Measurements from ENCODE around the gene SPATA6L.
"Not testable (repeated sequence)": the region's sequence is repeated elsewhere in the genome, so short reads cannot be mapped to it uniquely, and the experiment has no call there.

The SPATA6L gene

GRCh38 chr9:4662989-4663792, 3.1 kb downstream of the SPATA6L start:
- Histone ChIP-seq H3K27me3 (ENCODE audit: control insufficient read depth, insufficient read depth, low read length, poor library complexity, severe bottlenecking) (peaks cover 25% of the 10 kb centered on the region), H3K4me1 (ENCODE audit: control insufficient read depth, insufficient read depth, low read length) (peaks cover 10% of the 10 kb centered on the region), H3K4me3 (ENCODE audit: insufficient read depth, low read depth, low read length) (peak overlapping the region; percentile 71), H3K27ac (ENCODE audit: insufficient read depth, low read depth, low read length, poor library complexity, severe bottlenecking) (no peak overlapping the region), H3K9me3 (ENCODE audit: control insufficient read depth, low read length) (no peaks in the 10 kb centered on the region), H3K36me3 (ENCODE audit: control insufficient read depth, insufficient read depth, low read length) (no peaks in the 10 kb centered on the region)
- WGBS, 2 experiments: 63 to 67% methylated on average over 13 of the region's 13 CpGs

GRCh38 chr9:4662108-4662988, 3.9 kb downstream of the SPATA6L start, which contains the start of gene PLPP6:
TSS of gene PLPP6 (plus strand) at chr9:4662294. CDS start at chr9:4662376, 82 bp downstream.
- Histone ChIP-seq H3K9me3 (ENCODE audit: control insufficient read depth, low read length) (no peaks in the 10 kb centered on the region), H3K27me3 (ENCODE audit: control insufficient read depth, insufficient read depth, low read length, poor library complexity, severe bottlenecking) (peaks cover 19% of the 10 kb centered on the region), H3K36me3 (ENCODE audit: control insufficient read depth, insufficient read depth, low read length) (no peaks in the 10 kb centered on the region), H3K27ac (ENCODE audit: insufficient read depth, low read depth, low read length, poor library complexity, severe bottlenecking) (no peak within 1 kb of the TSS), H3K4me3 (ENCODE audit: insufficient read depth, low read depth, low read length) (peak within 1 kb of the TSS; percentile 71), H3K4me1 (ENCODE audit: control insufficient read depth, insufficient read depth, low read length) (peaks cover 10% of the 10 kb centered on the region)
- WGBS, 2 experiments: 2% methylated on average over 70 of the region's 70 CpGs

- peaks cover 10% of the 10 kb centered on the region for H3K4me1 ChIP-seq (ENCODE audit: control insufficient read depth, insufficient read depth, low read length)
- H3K27ac ChIP-seq (ENCODE audit: insufficient read depth, low read depth, low read length, poor library complexity, severe bottlenecking): no peak overlapping the region
- no peaks in the 10 kb centered on the region for H3K9me3 ChIP-seq (ENCODE audit: control insufficient read depth, low read length)
- peaks cover 13% of the 10 kb centered on the region for H3K27me3 ChIP-seq (ENCODE audit: control insufficient read depth, insufficient read depth, low read length, poor library complexity, severe bottlenecking)
- no peaks in the 10 kb centered on the region for H3K36me3 ChIP-seq (ENCODE audit: control insufficient read depth, insufficient read depth, low read length)
- peak overlapping the region; percentile 71 for H3K4me3 ChIP-seq (ENCODE audit: insufficient read depth, low read depth, low read length)
- WGBS, 2 experiments: 22 to 35% methylated on average over 4 to 5 of the region's 5 CpGs
Measured at GRCh38 chr9:4661611-4662010, 4.7 kb downstream of the SPATA6L start.

GRCh38 chr9:4661165-4661564, 5.1 kb downstream of the SPATA6L start:
- 98 to 100% methylated on average over 1 of the region's 1 CpG for WGBS, 2 experiments
- Histone ChIP-seq H3K9me3 (ENCODE audit: control insufficient read depth, low read length) (no peaks in the 10 kb centered on the region), H3K4me1 (ENCODE audit: control insufficient read depth, insufficient read depth, low read length) (peaks cover 10% of the 10 kb centered on the region), H3K36me3 (ENCODE audit: control insufficient read depth, insufficient read depth, low read length) (no peaks in the 10 kb centered on the region), H3K4me3 (ENCODE audit: insufficient read depth, low read depth, low read length) (no peak overlapping the region), H3K27me3 (ENCODE audit: control insufficient read depth, insufficient read depth, low read length, poor library complexity, severe bottlenecking) (peaks cover 8% of the 10 kb centered on the region), H3K27ac (ENCODE audit: insufficient read depth, low read depth, low read length, poor library complexity, severe bottlenecking) (no peak overlapping the region)

- 80 to 96% methylated on average over 1 to 4 of the region's 5 CpGs for WGBS, 2 experiments
- not testable (repeated sequence) for H3K9me3 ChIP-seq (ENCODE audit: control insufficient read depth, low read length); H3K27ac ChIP-seq (ENCODE audit: insufficient read depth, low read depth, low read length, poor library complexity, severe bottlenecking); H3K36me3 ChIP-seq (ENCODE audit: control insufficient read depth, insufficient read depth, low read length); H3K27me3 ChIP-seq (ENCODE audit: control insufficient read depth, insufficient read depth, low read length, poor library complexity, severe bottlenecking); H3K4me3 ChIP-seq (ENCODE audit: insufficient read depth, low read depth, low read length)
- peaks cover 10% of the 10 kb centered on the region for H3K4me1 ChIP-seq (ENCODE audit: control insufficient read depth, insufficient read depth, low read length)
Measured at GRCh38 chr9:4660665-4661064, 5.6 kb downstream of the SPATA6L start.

- Histone ChIP-seq H3K36me3 (ENCODE audit: control insufficient read depth, insufficient read depth, low read length) (no peaks in the 10 kb centered on the region), H3K27me3 (ENCODE audit: control insufficient read depth, insufficient read depth, low read length, poor library complexity, severe bottlenecking) (no peaks in the 10 kb centered on the region), H3K27ac (ENCODE audit: insufficient read depth, low read depth, low read length, poor library complexity, severe bottlenecking) (no peak overlapping the region), H3K4me1 (ENCODE audit: control insufficient read depth, insufficient read depth, low read length) (no peaks in the 10 kb centered on the region), H3K9me3 (ENCODE audit: control insufficient read depth, low read length) (no peaks in the 10 kb centered on the region), H3K4me3 (ENCODE audit: insufficient read depth, low read depth, low read length) (no peak overlapping the region)
- WGBS, 2 experiments: 90 to 93% methylated on average over 4 of the region's 4 CpGs
Measured at GRCh38 chr9:4657426-4658159, 8.7 kb downstream of the SPATA6L start.

GRCh38 chr9:4656621-4657020, 9.7 kb downstream of the SPATA6L start:
- H3K27ac ChIP-seq (ENCODE audit: insufficient read depth, low read depth, low read length, poor library complexity, severe bottlenecking): no peak overlapping the region
- H3K27me3 ChIP-seq (ENCODE audit: control insufficient read depth, insufficient read depth, low read length, poor library complexity, severe bottlenecking): no peaks in the 10 kb centered on the region
- no peak overlapping the region for H3K4me3 ChIP-seq (ENCODE audit: insufficient read depth, low read depth, low read length)
- 43 to 50% methylated on average over 2 of the region's 3 CpGs for WGBS, 2 experiments
- no peaks in the 10 kb centered on the region for H3K36me3 ChIP-seq (ENCODE audit: control insufficient read depth, insufficient read depth, low read length)
- no peaks in the 10 kb centered on the region for H3K9me3 ChIP-seq (ENCODE audit: control insufficient read depth, low read length)
- H3K4me1 ChIP-seq (ENCODE audit: control insufficient read depth, insufficient read depth, low read length): no peaks in the 10 kb centered on the region

- not testable (repeated sequence) for H3K27ac ChIP-seq (ENCODE audit: insufficient read depth, low read depth, low read length, poor library complexity, severe bottlenecking); H3K36me3 ChIP-seq (ENCODE audit: control insufficient read depth, insufficient read depth, low read length); H3K4me3 ChIP-seq (ENCODE audit: insufficient read depth, low read depth, low read length); H3K27me3 ChIP-seq (ENCODE audit: control insufficient read depth, insufficient read depth, low read length, poor library complexity, severe bottlenecking); H3K4me1 ChIP-seq (ENCODE audit: control insufficient read depth, insufficient read depth, low read length); H3K9me3 ChIP-seq (ENCODE audit: control insufficient read depth, low read length)
- 85 to 91% methylated on average over 2 of the region's 3 CpGs for WGBS, 2 experiments
Measured at GRCh38 chr9:4656196-4656595, 10.1 kb downstream of the SPATA6L start.

GRCh38 chr9:4654538-4654937, 11.7 kb downstream of the SPATA6L start:
- Histone ChIP-seq H3K9me3 (ENCODE audit: control insufficient read depth, low read length) (no peaks in the 10 kb centered on the region), H3K4me1 (ENCODE audit: control insufficient read depth, insufficient read depth, low read length) (no peaks in the 10 kb centered on the region), H3K4me3 (ENCODE audit: insufficient read depth, low read depth, low read length) (no peak overlapping the region), H3K27me3 (ENCODE audit: control insufficient read depth, insufficient read depth, low read length, poor library complexity, severe bottlenecking) (no peaks in the 10 kb centered on the region), H3K36me3 (ENCODE audit: control insufficient read depth, insufficient read depth, low read length) (no peaks in the 10 kb centered on the region), H3K27ac (ENCODE audit: insufficient read depth, low read depth, low read length, poor library complexity, severe bottlenecking) (no peak overlapping the region)
- WGBS, 2 experiments: 75 to 76% methylated on average over 10 of the region's 10 CpGs

GRCh38 chr9:4654084-4654483, 12.2 kb downstream of the SPATA6L start:
- WGBS, 2 experiments: 89 to 91% methylated on average over 9 of the region's 9 CpGs
- H3K4me1 ChIP-seq (ENCODE audit: control insufficient read depth, insufficient read depth, low read length): no peaks in the 10 kb centered on the region
- H3K27me3 ChIP-seq (ENCODE audit: control insufficient read depth, insufficient read depth, low read length, poor library complexity, severe bottlenecking): no peaks in the 10 kb centered on the region
- H3K27ac ChIP-seq (ENCODE audit: insufficient read depth, low read depth, low read length, poor library complexity, severe bottlenecking): no peak overlapping the region
- H3K36me3 ChIP-seq (ENCODE audit: control insufficient read depth, insufficient read depth, low read length): no peaks in the 10 kb centered on the region
- no peaks in the 10 kb centered on the region for H3K9me3 ChIP-seq (ENCODE audit: control insufficient read depth, low read length)
- H3K4me3 ChIP-seq (ENCODE audit: insufficient read depth, low read depth, low read length): no peak overlapping the region
